Caco-2 (cell line): ENCODE measurements around the gene LTA4H. TPM values are rescaled to one million over a fixed set of nuclear protein-coding genes. Genes with fewer than 3 reads are reported as not detected.

Experiments
- BruUV-seq: library from RNA; stranded (reverse); fragments of 400-500 nt; replicated peaks from 2 replicates; lab custom pipeline; 2021; lab: Mats Ljungman, UMichigan
- CTCF ChIA-PET: fragments of 300-600 bp; sonication (Branson Sonifier 250); formaldehyde crosslinking; loops from one replicate; lab custom pipeline; 2022; ENCODE audit warnings: antibody characterized with exemption; lab: Charles Lee
- POLR2A ChIA-PET: fragments of 300-600 bp; sonication (Branson Sonifier 250); formaldehyde crosslinking; loops from one replicate; lab custom pipeline; 2022; ENCODE audit warnings: antibody characterized with exemption; lab: Charles Lee
- DNase-seq, 2 experiments: peaks; one replicate each; pipeline versions ENCODE4 v3.0.0 to v3.0.0-alpha.2; 2020 to 2022
- H3K27me3 ChIP-seq: replicated peaks from 2 replicates; pipeline ENCODE4 v1.6.0; 2011; ENCODE audit warnings: low read length; ENCODE audit not compliant: control insufficient read depth, insufficient read depth
- H3K36me3 ChIP-seq: 2 replicates; pipeline ENCODE4 v1.5.1; 2011; ENCODE audit warnings: low read length; ENCODE audit not compliant: control insufficient read depth, insufficient read depth
- H3K4me1 ChIP-seq: fragments of 250-450 bp; sonication (Bioruptor Pico); 2 replicates; pipeline ENCODE4 v1.5.1; 2020; ENCODE audit warnings: mild to moderate bottlenecking
- H3K4me3 ChIP-seq: 2 replicates; pipeline ENCODE4 v1.5.1; 2011; ENCODE audit warnings: low read depth, mild to moderate bottlenecking, control low read depth, low read length
- H3K9me3 ChIP-seq: fragments of 250-450 bp; sonication (Bioruptor Pico); 2 replicates; pipeline ENCODE4 v1.5.1; 2020; ENCODE audit warnings: mild to moderate bottlenecking, moderate library complexity
- H3K27ac Mint-ChIP-seq: one replicate; pipeline ENCODE4 v1.8.0; 2022; ENCODE audit warnings: mixed read lengths; ENCODE audit not compliant: unreplicated experiment
- H3K27me3 Mint-ChIP-seq: one replicate; pipeline ENCODE4 v1.8.0; 2022; ENCODE audit warnings: mixed read lengths; ENCODE audit not compliant: insufficient read depth, unreplicated experiment
- H3K36me3 Mint-ChIP-seq: one replicate; pipeline ENCODE4 v1.8.0; 2022; ENCODE audit warnings: mild to moderate bottlenecking, mixed read lengths; ENCODE audit not compliant: insufficient read depth, unreplicated experiment
- H3K4me1 Mint-ChIP-seq: one replicate; pipeline ENCODE4 v1.8.0; 2022; ENCODE audit warnings: low read depth, mixed read lengths; ENCODE audit not compliant: unreplicated experiment
- H3K4me3 Mint-ChIP-seq: one replicate; pipeline ENCODE4 v1.8.0; 2022; ENCODE audit warnings: mild to moderate bottlenecking, moderate library complexity, mixed read lengths; ENCODE audit not compliant: unreplicated experiment
- H3K9me3 Mint-ChIP-seq: one replicate; pipeline ENCODE4 v1.8.0; 2022; ENCODE audit warnings: mixed read lengths; ENCODE audit not compliant: unreplicated experiment
- CTCF ChIP-seq, 2 experiments: fragments of 200-600 bp in 1 of 2; IDR thresholded peaks; 1 replicate in 1 of 2; 2 replicates in 1 of 2; pipeline versions ENCODE4 v1.5.1 to v1.8.0; 2011 to 2022; ENCODE audit warnings: antibody characterized with exemption in 1 of 2, control low read depth in 1 of 2, inconsistent platforms in 1 of 2, low read depth in 1 of 2, low read length in 1 of 2, mild to moderate bottlenecking in 1 of 2, moderate library complexity in 1 of 2; ENCODE audit not compliant: insufficient read depth in 1 of 2, severe bottlenecking in 1 of 2, unreplicated experiment in 1 of 2
- intact Hi-C: fragments of 100-400 bp; cut with micrococcal nuclease; formaldehyde crosslinking; loops from one replicate; pipeline ENCODE4 v1.10.0; 2022; ENCODE audit not compliant: unreplicated experiment
- total RNA-seq: library from RNA; stranded (reverse); gene quantifications from 2 replicates; pipeline ENCODE4 v1.2.3, GENCODE V29; 2022

LTA4H gene
- total RNA-seq, 1 experiment from 2014 or later: 56.7 TPM

DNA sequence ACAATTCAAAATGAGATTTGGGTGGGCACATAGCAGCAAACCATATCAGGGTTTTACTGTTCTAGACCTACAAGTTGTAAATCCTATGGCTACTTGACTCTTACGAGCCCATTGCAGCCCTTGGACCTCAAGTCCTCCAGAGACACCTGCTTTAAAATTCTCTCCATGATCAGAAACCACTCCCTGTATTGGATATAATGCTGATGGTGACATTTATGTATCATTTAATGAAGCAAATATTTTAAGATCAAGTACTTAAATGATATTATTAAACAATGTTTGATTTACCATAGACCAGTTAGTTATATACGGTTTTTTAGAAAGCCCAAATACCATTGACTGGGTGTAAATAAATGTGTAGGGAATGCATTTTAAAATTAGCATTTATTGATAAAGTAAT lies 68.1 kb downstream of the LTA4H start:
- no TSS peak for BruUV-seq
- intact Hi-C loops: loop anchor here (10.0 kb wide), 1 partner anchor 382 kb away; no protein-coding TSS in a partner anchor

DNA sequence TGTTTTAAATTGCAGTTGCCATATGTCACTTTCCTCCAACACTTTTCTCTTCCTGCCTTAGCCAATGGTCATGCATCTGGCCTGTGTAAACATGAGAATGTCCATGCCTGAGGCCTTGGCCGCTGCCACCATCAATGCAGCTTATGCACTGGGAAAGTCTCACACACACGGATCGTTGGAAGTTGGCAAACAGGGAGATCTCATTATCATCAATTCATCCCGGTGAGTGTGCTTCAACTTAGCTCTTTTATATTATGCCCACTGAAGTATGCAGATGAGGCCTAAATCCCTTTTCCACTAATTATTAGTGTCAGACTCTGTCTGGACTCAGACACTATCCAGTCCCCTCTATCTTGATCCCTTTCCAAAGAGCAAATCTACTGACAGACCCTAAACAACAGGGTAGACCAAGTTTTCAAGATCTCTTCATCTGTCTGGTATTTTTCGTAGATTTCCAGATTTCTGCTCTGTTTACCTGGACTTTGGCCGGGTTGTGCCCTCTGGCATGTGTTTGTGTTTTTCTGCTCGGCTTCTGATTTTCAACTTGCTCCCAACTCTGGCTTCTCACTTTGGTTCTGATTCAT lies 69.0 kb downstream of the LTA4H start:
- no peak for TF ChIP-seq CTCF (IDR thresholded peaks at IDR 0.05; ENCODE audit: insufficient read depth in 1 of 2, low read depth in 1 of 2, low read length in 1 of 2, severe bottlenecking in 1 of 2, unreplicated experiment in 1 of 2)
- POLR2A ChIA-PET: no interaction called here
- Mint-ChIP-seq H3K4me1 (peaks cover 15% of the 10 kb centered on the region), H3K4me3 (no peak overlapping the region), H3K9me3 (no peaks in the 10 kb centered on the region), H3K36me3 (no peaks in the 10 kb centered on the region), H3K27me3 (peaks cover 5% of the 10 kb centered on the region), H3K27ac (no peak overlapping the region)
- Histone ChIP-seq H3K9me3 (no peaks in the 10 kb centered on the region), H3K4me1 (peaks cover 13% of the 10 kb centered on the region), H3K27me3 (no peaks in the 10 kb centered on the region), H3K4me3 (no peak overlapping the region), H3K36me3 (no peaks in the 10 kb centered on the region)
- intact Hi-C loops: loop anchor here (10.0 kb wide), 1 partner anchor 382 kb away; no protein-coding TSS in a partner anchor
- CTCF ChIA-PET: interaction anchor here (1.9 kb wide), 1 partner anchor 33 kb away, joined by 4 read pairs; no protein-coding TSS in a partner anchor
- DNase-seq: peak in 1 of 2 experiments; percentile 14
- no TSS peak for BruUV-seq

More for the DNA sequence above, 68.1 kb downstream of the LTA4H start:
- ChIA-PET CTCF (no interaction called here), POLR2A (no interaction called here)
- DNase-seq: no peak
- Mint-ChIP-seq H3K9me3 (no peaks in the 10 kb centered on the region), H3K27me3 (peaks cover under 1% of the 10 kb centered on the region), H3K27ac (no peak overlapping the region), H3K36me3 (no peaks in the 10 kb centered on the region), H3K4me1 (peaks cover 15% of the 10 kb centered on the region), H3K4me3 (no peak overlapping the region)
- no peak overlapping the region for H3K4me3 ChIP-seq
- peaks cover 13% of the 10 kb centered on the region for H3K4me1 ChIP-seq
- no peak for TF ChIP-seq CTCF (IDR thresholded peaks at IDR 0.05; ENCODE audit: insufficient read depth in 1 of 2, low read depth in 1 of 2, low read length in 1 of 2, severe bottlenecking in 1 of 2, unreplicated experiment in 1 of 2)
- no peaks in the 10 kb centered on the region for H3K27me3 ChIP-seq
- H3K36me3 ChIP-seq: no peaks in the 10 kb centered on the region
- H3K9me3 ChIP-seq: no peaks in the 10 kb centered on the region

- no peaks in the 10 kb centered on the region for H3K27me3 ChIP-seq
- no peak overlapping the region for H3K4me3 ChIP-seq
- Mint-ChIP-seq H3K4me1 (peaks cover 15% of the 10 kb centered on the region), H3K9me3 (no peaks in the 10 kb centered on the region), H3K27me3 (peaks cover 5% of the 10 kb centered on the region), H3K36me3 (no peaks in the 10 kb centered on the region), H3K27ac (no peak overlapping the region), H3K4me3 (no peak overlapping the region)
- H3K4me1 ChIP-seq: peaks cover 13% of the 10 kb centered on the region
- CTCF ChIA-PET: interaction anchor here (0.6 to 0.7 kb wide), 2 partner anchors 36 to 134 kb away, joined by 3 read pairs; no protein-coding TSS in a partner anchor
- no peaks in the 10 kb centered on the region for H3K36me3 ChIP-seq
- peak; percentile 14 to 42 for TF ChIP-seq CTCF (IDR thresholded peaks at IDR 0.05; ENCODE audit: insufficient read depth in 1 of 2, low read depth in 1 of 2, low read length in 1 of 2, severe bottlenecking in 1 of 2, unreplicated experiment in 1 of 2)
- intact Hi-C loops: loop anchor here (1.0 to 10.0 kb wide), 3 partner anchors 45 to 378 kb away; no protein-coding TSS in a partner anchor
- POLR2A ChIA-PET: no interaction called here
- DNase-seq: peak in 1 of 2 experiments; percentile 19
- no TSS peak for BruUV-seq
- H3K9me3 ChIP-seq: no peaks in the 10 kb centered on the region
These were observed 72.3 kb downstream of the LTA4H start for GRCh38 chr12:95963096-95963495.
